ENCODE data around the gene HPN.

- no peak for TF ChIP-seq POLR2AphosphoS5 (IDR thresholded peaks at IDR 0.05; ENCODE audit: low read depth, low read length)
- TF ChIP-seq POLR2A (IDR thresholded peaks at IDR 0.05; ENCODE audit: low read depth, low read length): no peak
These were observed 17.4 kb upstream of the HPN start for GRCh38 chr19:35024095-35024494.

All from GM12891 (cell line).